HepG2 (cell line): ENCODE measurements around the gene GNG13. TPM values are rescaled to one million over a fixed set of nuclear protein-coding genes. Genes with fewer than 3 reads are reported as not detected.

Source experiments
- ATAC-seq: fragments of 200-7000 bp; cut with Tn5 transposase; 3 replicates; pipeline ENCODE4 v1.9.1; 2020; ENCODE audit warnings: mild to moderate bottlenecking, moderate library complexity
- BruUV-seq: library from RNA; stranded (reverse); fragments of 400-500 nt; replicated peaks from 2 replicates; lab custom pipeline; 2021; lab: Mats Ljungman, UMichigan
- CTCF ChIA-PET: fragments of 300-600 bp; formaldehyde crosslinking; extraction: SDS; loops from one replicate; lab custom pipeline; 2021; ENCODE audit warnings: low total read pairs, inconsistent platforms, low intra/inter-chr PET ratio; lab: Yijun Ruan, JAX
- POLR2A ChIA-PET: fragments of 350-600 bp; sonication (Branson Sonifier 250); formaldehyde crosslinking; loops from one replicate; lab custom pipeline; 2020; ENCODE audit warnings: antibody characterized with exemption, inconsistent platforms; lab: Yijun Ruan, JAX
- DNase-seq: peaks from one replicate; pipeline ENCODE4 v3.0.0-alpha.2; 2015; ENCODE audit warnings: low spot score
- FAIRE-seq: peaks from 3 replicates; lab custom pipeline; 2011; peaks lifted over from hg19 to GRCh38; lab: Jason Lieb, UNC
- H2AFZ ChIP-seq: one replicate; pipeline ENCODE4 v1.6.1; 2011; ENCODE audit warnings: low read length, inconsistent platforms
- H3K27ac ChIP-seq: fragments of 300-600 bp; 3 replicates; pipeline ENCODE4 v1.8.0; 2011; ENCODE audit warnings: mixed run types, mild to moderate bottlenecking, mixed read lengths, low read length, inconsistent platforms; ENCODE audit not compliant: insufficient read depth; ENCODE audit errors: extremely low read length
- H3K27me3 ChIP-seq, 2 experiments: fragments of 200-600 bp in 1 of 2; 2 replicates in 1 of 2; 3 replicates in 1 of 2; pipeline versions ENCODE4 v1.6.0 to v1.8.0; 2011; ENCODE audit warnings: low read length in 2 of 2, mild to moderate bottlenecking in 2 of 2, moderate library complexity in 2 of 2, inconsistent platforms in 1 of 2; ENCODE audit not compliant: insufficient read depth in 2 of 2, control insufficient read depth in 1 of 2
- H3K36me3 ChIP-seq, 2 experiments: fragments of 200-600 bp in 1 of 2; replicated peaks in 1 of 2; 2 replicates in 1 of 2; 3 replicates in 1 of 2; pipeline versions ENCODE4 v1.5.1 to v1.8.0; 2011; ENCODE audit warnings: low read length in 2 of 2, inconsistent platforms in 1 of 2; ENCODE audit not compliant: insufficient read depth in 2 of 2, control insufficient read depth in 1 of 2
- H3K4me1 ChIP-seq: 2 replicates; pipeline ENCODE4 v1.5.1; 2012; ENCODE audit warnings: low read length, inconsistent platforms; ENCODE audit not compliant: insufficient read depth
- H3K4me2 ChIP-seq: 2 replicates; pipeline ENCODE4 v1.6.0; 2011; ENCODE audit warnings: low read depth, low read length, inconsistent platforms
- H3K4me3 ChIP-seq, 3 experiments: fragments of 200-600 bp in 1 of 3; sonication (generic), shearing (Covaris generic) in 1 of 3; replicated peaks in 1 of 3; 2 replicates each; pipeline ENCODE4 v1.5.1; 2011 to 2016; ENCODE audit warnings: low read length in 3 of 3, inconsistent platforms in 2 of 3, low read depth in 2 of 3, mild to moderate bottlenecking in 2 of 3, control low read depth in 1 of 3, mixed read lengths in 1 of 3; ENCODE audit not compliant: insufficient read depth in 1 of 3
- H3K79me2 ChIP-seq: one replicate; pipeline ENCODE4 v1.6.1; 2011; ENCODE audit warnings: low read length, inconsistent platforms; ENCODE audit not compliant: insufficient read depth
- H3K9ac ChIP-seq: 2 replicates; pipeline ENCODE4 v1.6.0; 2011; ENCODE audit warnings: mild to moderate bottlenecking, low read depth, low read length, inconsistent platforms; ENCODE audit not compliant: insufficient read depth
- H3K9me3 ChIP-seq: 2 replicates; pipeline ENCODE4 v1.5.1; 2012; ENCODE audit warnings: mild to moderate bottlenecking, low read length
- H4K20me1 ChIP-seq: 2 replicates; pipeline ENCODE4 v1.6.0; 2011; ENCODE audit warnings: inconsistent platforms, mild to moderate bottlenecking, low read length, moderate library complexity; ENCODE audit not compliant: insufficient read depth
- ARID5B ChIP-seq: IDR thresholded peaks from 2 replicates; pipeline ENCODE4 v1.4.0; 2020; ENCODE audit warnings: mild to moderate bottlenecking, missing genetic modification reagents
- HNRNPLL ChIP-seq: fragments of 200-400 bp; formaldehyde crosslinking; IDR thresholded peaks from 2 replicates; pipeline ENCODE4 v1.6.1; 2017; ENCODE audit warnings: mild to moderate bottlenecking, low read depth, low read length; ENCODE audit not compliant: poor library complexity, severe bottlenecking
- ZBTB1 ChIP-seq: sonication (generic); formaldehyde crosslinking; IDR thresholded peaks from 2 replicates; pipeline ENCODE4 v1.4.0; 2020; ENCODE audit warnings: missing genetic modification reagents, borderline replicate concordance
- ZNF121 ChIP-seq: sonication (generic); formaldehyde crosslinking; IDR thresholded peaks from 2 replicates; pipeline ENCODE4 v1.5.0; 2020; ENCODE audit warnings: mild to moderate bottlenecking, missing genetic modification reagents
- ZNF264 ChIP-seq: sonication (generic); formaldehyde crosslinking; IDR thresholded peaks from 2 replicates; pipeline ENCODE4 v1.4.0; 2020; ENCODE audit warnings: missing genetic modification reagents
- WGBS: methylation state at CpG from one replicate; pipeline ENCODE4 v1.1.6; 2017; ENCODE audit warnings: low lambda C conversion rate; 5-methylcytosine and 5-hydroxymethylcytosine counted together
- in situ Hi-C: cut with HindIII; loops from 2 replicates; pipeline ENCODE4 v1.10.0; 2017; ENCODE audit warnings: low pct_unique_long_range_greater_than_20kb; ENCODE audit not compliant: extremely low pct_ligation_motif_present
- intact Hi-C: fragments of 100-400 bp; cut with micrococcal nuclease; formaldehyde crosslinking; loops from one replicate; pipeline ENCODE4 v1.10.0; 2022; ENCODE audit not compliant: unreplicated experiment
- polyA plus RNA-seq, 8 experiments: library from polyadenylated mRNA; depleted of rRNA in 3 of 8; stranded (reverse) in 7 of 8; unstranded in 1 of 8; fragments of >200 nt; fragmentation: Illumina TruSeq in 4 of 8; extraction: Trizol in 4 of 8; gene quantifications; 2 replicates each; pipeline versions ENCODE4 v1.2.1 to v1.2.3, GENCODE V29; 2011 to 2016; ENCODE audit warnings: low read depth in 4 of 8, missing spikeins in 1 of 8, mixed read lengths in 1 of 8; ENCODE audit not compliant: insufficient read depth in 1 of 8
- total RNA-seq, 5 experiments: library from RNA; depleted of rRNA; stranded (reverse); fragments of >200 nt; fragmentation: Illumina TruSeq; extraction: Trizol; gene quantifications; 2 replicates each; pipeline ENCODE4 v1.2.3, GENCODE V29; 2016; ENCODE audit warnings: low read depth in 1 of 5
- TF ChIP-seq, protein P1 (sequence below): sonication (generic); formaldehyde crosslinking; IDR thresholded peaks from 2 replicates; pipeline ENCODE4 v1.8.0; 2022; ENCODE audit warnings: mild to moderate bottlenecking, missing genetic modification reagents, moderate library complexity

GNG13 gene
- total and polyA plus RNA-seq, 2 of the 13 experiments (the other 11 are each of a cell fraction or from before 2014, with no cell fraction given): not detected

GRCh38 chr16:821751-822150 lies 21.2 kb upstream of the GNG13 start:
- in situ Hi-C loops (loop anchor here (25.0 kb wide), 1 partner anchor 391 kb away; no protein-coding TSS in a partner anchor), intact Hi-C loops (no loop called here)
- Histone ChIP-seq H3K27ac (no peak overlapping the region), H3K79me2 (no peaks in the 10 kb centered on the region), H3K36me3 (no peaks in the 10 kb centered on the region), H3K4me2 (no peak overlapping the region), H3K27me3 (peaks cover 17 to 75% of the 10 kb centered on the region in 2 experiments), H3K9me3 (0 out of 2 replicates have a peak, but pooled peaks cover 5% of the 10 kb centered on the region), H4K20me1 (0 out of 2 replicates have a peak, but pooled peaks cover 3% of the 10 kb centered on the region), H3K4me1 (no peaks in the 10 kb centered on the region), H2AFZ (no peak overlapping the region), H3K4me3 (no peak overlapping the region), H3K9ac (no peak overlapping the region)
- 28% methylated on average over 11 of the region's 13 CpGs for WGBS
- no peak for FAIRE-seq
- no TSS peak for BruUV-seq
- DNase-seq: no peak
- TF ChIP-seq ZBTB1 (CRISPR knock-in tag) (no peak), HNRNPLL (no peak), ARID5B (CRISPR knock-in tag) (no peak), ZNF121 (no peak), ZNF264 (CRISPR knock-in tag) (no peak)
- TF ChIP-seq, protein P1, sequence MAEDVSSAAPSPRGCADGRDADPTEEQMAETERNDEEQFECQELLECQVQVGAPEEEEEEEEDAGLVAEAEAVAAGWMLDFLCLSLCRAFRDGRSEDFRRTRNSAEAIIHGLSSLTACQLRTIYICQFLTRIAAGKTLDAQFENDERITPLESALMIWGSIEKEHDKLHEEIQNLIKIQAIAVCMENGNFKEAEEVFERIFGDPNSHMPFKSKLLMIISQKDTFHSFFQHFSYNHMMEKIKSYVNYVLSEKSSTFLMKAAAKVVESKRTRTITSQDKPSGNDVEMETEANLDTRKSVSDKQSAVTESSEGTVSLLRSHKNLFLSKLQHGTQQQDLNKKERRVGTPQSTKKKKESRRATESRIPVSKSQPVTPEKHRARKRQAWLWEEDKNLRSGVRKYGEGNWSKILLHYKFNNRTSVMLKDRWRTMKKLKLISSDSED (CRISPR knock-in tag): no peak
- ChIA-PET CTCF (no interaction called here), POLR2A (no interaction called here)
- no peak for ATAC-seq
